ENCODE results near the gene PLCH1.

PLCH1 gene, protein sequence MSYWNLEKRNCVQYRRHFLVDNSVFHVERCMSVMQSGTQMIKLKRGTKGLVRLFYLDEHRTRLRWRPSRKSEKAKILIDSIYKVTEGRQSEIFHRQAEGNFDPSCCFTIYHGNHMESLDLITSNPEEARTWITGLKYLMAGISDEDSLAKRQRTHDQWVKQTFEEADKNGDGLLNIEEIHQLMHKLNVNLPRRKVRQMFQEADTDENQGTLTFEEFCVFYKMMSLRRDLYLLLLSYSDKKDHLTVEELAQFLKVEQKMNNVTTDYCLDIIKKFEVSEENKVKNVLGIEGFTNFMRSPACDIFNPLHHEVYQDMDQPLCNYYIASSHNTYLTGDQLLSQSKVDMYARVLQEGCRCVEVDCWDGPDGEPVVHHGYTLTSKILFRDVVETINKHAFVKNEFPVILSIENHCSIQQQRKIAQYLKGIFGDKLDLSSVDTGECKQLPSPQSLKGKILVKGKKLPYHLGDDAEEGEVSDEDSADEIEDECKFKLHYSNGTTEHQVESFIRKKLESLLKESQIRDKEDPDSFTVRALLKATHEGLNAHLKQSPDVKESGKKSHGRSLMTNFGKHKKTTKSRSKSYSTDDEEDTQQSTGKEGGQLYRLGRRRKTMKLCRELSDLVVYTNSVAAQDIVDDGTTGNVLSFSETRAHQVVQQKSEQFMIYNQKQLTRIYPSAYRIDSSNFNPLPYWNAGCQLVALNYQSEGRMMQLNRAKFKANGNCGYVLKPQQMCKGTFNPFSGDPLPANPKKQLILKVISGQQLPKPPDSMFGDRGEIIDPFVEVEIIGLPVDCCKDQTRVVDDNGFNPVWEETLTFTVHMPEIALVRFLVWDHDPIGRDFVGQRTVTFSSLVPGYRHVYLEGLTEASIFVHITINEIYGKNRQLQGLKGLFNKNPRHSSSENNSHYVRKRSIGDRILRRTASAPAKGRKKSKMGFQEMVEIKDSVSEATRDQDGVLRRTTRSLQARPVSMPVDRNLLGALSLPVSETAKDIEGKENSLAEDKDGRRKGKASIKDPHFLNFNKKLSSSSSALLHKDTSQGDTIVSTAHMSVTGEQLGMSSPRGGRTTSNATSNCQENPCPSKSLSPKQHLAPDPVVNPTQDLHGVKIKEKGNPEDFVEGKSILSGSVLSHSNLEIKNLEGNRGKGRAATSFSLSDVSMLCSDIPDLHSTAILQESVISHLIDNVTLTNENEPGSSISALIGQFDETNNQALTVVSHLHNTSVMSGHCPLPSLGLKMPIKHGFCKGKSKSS (N-terminal part only)

DNA sequence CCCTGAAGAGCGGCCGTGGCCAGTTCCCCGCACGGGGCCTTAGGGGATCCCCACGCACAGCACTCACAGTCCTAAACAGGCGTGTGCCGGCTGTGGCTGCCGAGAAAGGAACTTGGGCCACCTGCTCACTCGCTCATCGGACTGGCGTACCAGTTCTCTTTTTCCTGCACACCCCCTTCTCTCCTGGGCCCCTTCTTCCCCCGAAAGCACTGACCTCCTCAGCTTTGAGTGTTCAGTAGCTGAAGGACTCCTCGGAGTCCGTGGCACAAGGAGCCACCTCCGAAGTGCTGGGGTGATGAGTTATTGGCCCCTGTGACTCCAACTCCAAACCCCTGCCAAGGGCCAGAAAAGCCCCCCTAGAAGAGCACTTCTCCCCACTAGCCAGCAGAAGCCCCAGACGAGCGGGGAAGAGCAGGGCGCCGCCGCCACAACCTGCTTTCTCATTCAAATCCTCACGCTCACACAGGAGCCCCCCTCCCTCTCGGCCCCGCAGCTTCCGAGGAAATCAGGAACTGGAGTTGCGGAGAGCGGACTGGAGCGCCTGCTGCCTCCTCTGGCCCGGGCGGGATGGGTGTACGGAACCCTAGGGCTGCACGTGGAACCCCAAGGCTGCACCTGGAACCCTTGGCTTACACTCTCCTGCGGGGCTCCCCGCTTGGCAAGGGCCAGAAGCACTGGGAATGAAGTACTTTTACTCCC lies at the start of gene PLCH1:
Gene PLCH1 (minus strand): TSS at position 446 of the 699 bp plus-strand sequence. CDS start 40,847 bp downstream, outside the sequence.
- TF ChIP-seq, protein P1, sequence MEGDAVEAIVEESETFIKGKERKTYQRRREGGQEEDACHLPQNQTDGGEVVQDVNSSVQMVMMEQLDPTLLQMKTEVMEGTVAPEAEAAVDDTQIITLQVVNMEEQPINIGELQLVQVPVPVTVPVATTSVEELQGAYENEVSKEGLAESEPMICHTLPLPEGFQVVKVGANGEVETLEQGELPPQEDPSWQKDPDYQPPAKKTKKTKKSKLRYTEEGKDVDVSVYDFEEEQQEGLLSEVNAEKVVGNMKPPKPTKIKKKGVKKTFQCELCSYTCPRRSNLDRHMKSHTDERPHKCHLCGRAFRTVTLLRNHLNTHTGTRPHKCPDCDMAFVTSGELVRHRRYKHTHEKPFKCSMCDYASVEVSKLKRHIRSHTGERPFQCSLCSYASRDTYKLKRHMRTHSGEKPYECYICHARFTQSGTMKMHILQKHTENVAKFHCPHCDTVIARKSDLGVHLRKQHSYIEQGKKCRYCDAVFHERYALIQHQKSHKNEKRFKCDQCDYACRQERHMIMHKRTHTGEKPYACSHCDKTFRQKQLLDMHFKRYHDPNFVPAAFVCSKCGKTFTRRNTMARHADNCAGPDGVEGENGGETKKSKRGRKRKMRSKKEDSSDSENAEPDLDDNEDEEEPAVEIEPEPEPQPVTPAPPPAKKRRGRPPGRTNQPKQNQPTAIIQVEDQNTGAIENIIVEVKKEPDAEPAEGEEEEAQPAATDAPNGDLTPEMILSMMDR (IDR thresholded peaks at IDR 0.05; ENCODE audit: insufficient read depth, low read length, poor library complexity, severe bottlenecking), result no peak
- no peaks in the 10 kb centered on the region for H3K36me3 ChIP-seq (ENCODE audit: control insufficient read depth, insufficient read depth, low read length)
- DNase-seq (ENCODE audit: extremely low read depth, insufficient read length), result peak; percentile 21
- no peaks in the 10 kb centered on the region for H3K27me3 ChIP-seq (replicated peaks; ENCODE audit: control insufficient read depth, insufficient read depth, low read length)
- peak within 1 kb of the TSS; percentile 65 for H3K4me3 ChIP-seq (replicated peaks; ENCODE audit: low read depth, low read length)

DNA sequence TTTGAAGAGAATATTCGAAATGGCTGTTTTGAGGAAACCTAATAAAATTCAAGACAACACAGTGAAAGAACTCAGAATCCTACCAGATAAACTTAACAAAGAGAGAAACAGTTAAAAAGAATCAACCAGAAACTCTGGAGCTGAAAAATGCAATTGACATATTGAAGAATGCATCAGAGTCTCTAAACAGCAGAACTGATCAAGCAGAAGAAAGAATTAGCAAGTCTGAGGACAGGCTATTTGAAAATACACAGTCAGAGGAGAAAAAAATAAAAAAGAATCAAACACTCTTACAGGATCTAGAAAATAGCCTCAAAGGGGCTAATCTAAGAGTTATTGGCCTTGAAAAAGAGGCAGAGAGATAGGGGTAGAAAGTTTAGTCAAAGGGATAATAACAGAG lies 47.7 kb upstream of the PLCH1 start:
- H3K4me3 ChIP-seq (replicated peaks; ENCODE audit: low read depth, low read length), result no peak overlapping the region
- H3K27me3 ChIP-seq (replicated peaks; ENCODE audit: control insufficient read depth, insufficient read depth, low read length), result no peaks in the 10 kb centered on the region
- TF ChIP-seq, protein P1 (IDR thresholded peaks at IDR 0.05; ENCODE audit: insufficient read depth, low read length, poor library complexity, severe bottlenecking), result no peak
- DNase-seq (ENCODE audit: extremely low read depth, insufficient read length), result no peak
- H3K36me3 ChIP-seq (ENCODE audit: control insufficient read depth, insufficient read depth, low read length), result no peaks in the 10 kb centered on the region

DNA sequence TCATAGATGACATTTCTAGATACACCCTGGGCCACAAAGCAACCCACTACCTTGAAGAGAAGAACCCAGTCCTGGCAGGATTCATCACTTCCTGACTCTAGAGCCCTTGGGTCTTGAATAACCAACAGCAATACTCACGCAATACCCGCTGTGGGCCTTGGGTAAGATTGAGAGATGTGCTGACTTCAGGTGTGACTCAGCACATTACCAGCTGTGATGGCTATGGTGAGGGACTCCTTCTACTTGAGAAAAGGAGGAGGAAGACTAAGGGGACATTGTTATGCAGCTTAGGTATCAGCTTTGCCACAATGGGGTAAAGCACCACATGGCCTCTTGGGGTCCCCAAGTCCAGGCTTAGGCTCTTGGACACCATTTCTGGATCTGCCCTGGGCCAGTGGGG lies 46.3 kb upstream of the PLCH1 start:
- Histone ChIP-seq H3K27me3 (replicated peaks; ENCODE audit: control insufficient read depth, insufficient read depth, low read length) (no peaks in the 10 kb centered on the region), H3K4me3 (replicated peaks; ENCODE audit: low read depth, low read length) (no peak overlapping the region), H3K36me3 (ENCODE audit: control insufficient read depth, insufficient read depth, low read length) (no peaks in the 10 kb centered on the region)
- no peak for DNase-seq (ENCODE audit: extremely low read depth, insufficient read length)
- TF ChIP-seq, protein P1 (IDR thresholded peaks at IDR 0.05; ENCODE audit: insufficient read depth, low read length, poor library complexity, severe bottlenecking), result no peak

DNA sequence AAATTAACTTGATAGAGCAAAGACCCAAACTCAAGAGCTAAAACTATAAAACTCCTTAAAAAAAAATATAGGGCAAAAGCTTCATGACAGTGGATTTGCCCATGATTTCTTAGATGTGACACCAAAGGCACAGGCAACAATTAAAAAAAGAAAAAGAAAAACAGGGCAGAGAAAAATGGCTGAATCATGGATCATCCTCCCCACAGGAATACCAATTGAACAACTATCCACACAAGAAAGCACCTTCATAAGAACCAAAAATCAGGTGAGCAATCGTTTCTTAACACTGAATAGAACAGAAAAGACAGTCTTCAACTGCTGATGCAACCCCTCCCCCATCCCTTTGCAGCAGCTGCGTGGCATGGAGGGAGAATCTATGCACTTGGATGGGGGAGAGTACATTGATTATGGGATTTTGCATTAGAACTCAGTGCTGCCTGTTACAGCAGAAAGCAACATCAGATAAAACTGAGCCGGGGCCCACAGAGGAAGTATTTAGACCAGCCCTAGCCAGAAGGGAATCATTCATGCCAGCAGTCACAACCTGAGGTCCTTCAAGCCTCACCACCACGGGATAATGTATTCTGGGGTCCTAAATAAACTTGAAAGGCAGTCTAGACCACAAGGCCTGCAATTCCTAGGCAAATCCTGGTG lies 45.5 kb upstream of the PLCH1 start:
- Histone ChIP-seq H3K27me3 (replicated peaks; ENCODE audit: control insufficient read depth, insufficient read depth, low read length) (no peaks in the 10 kb centered on the region), H3K4me3 (replicated peaks; ENCODE audit: low read depth, low read length) (no peak overlapping the region), H3K36me3 (ENCODE audit: control insufficient read depth, insufficient read depth, low read length) (no peaks in the 10 kb centered on the region)
- TF ChIP-seq, protein P1 (IDR thresholded peaks at IDR 0.05; ENCODE audit: insufficient read depth, low read length, poor library complexity, severe bottlenecking), result no peak
- DNase-seq (ENCODE audit: extremely low read depth, insufficient read length), result no peak
